A549 (cell line): ENCODE results near the gene PLCB1. TPM values are rescaled to one million over a fixed set of nuclear protein-coding genes. Genes with fewer than 3 reads are reported as not detected.

ENCODE experiments used
- ATAC-seq, 2 experiments: fragments of 200-7000 bp in 1 of 2; fragments of >200 bp in 1 of 2; cut with Nextera tagmentation in 1 of 2; cut with Tn5 transposase in 1 of 2; 3 replicates each; pipeline versions ENCODE4 v1.8.0 to v1.9.1; 2018 to 2020; ENCODE audit warnings: mild to moderate bottlenecking in 1 of 2, moderate library complexity in 1 of 2
- CTCF ChIA-PET: fragments of 300-600 bp; sonication (Branson Sonifier 250); formaldehyde crosslinking; extraction: SDS; loops from one replicate; lab custom pipeline; 2021; ENCODE audit warnings: antibody characterized with exemption, inconsistent platforms; lab: Yijun Ruan, JAX
- POLR2A ChIA-PET: fragments of 350-600 bp; formaldehyde crosslinking; extraction: SDS; loops from one replicate; lab custom pipeline; 2021; ENCODE audit warnings: antibody characterized with exemption, inconsistent platforms; lab: Yijun Ruan, JAX
- DNase-seq, 2 experiments: peaks; one replicate each; pipeline versions ENCODE4 v3.0.0 to v3.0.0-alpha.2; 2011 to 2016; ENCODE audit warnings: low read depth in 1 of 2, low spot score in 1 of 2
- FAIRE-seq: peaks from 2 replicates; lab custom pipeline; 2011; peaks lifted over from hg19 to GRCh38; lab: Jason Lieb, UNC
- H3K27ac ChIP-seq, 2 experiments: fragments of >200 bp; sonication (Bioruptor Twin); formaldehyde crosslinking; 3 replicates each; pipeline ENCODE4 v1.5.1; 2016 to 2017
- H3K4me1 ChIP-seq: fragments of >200 bp; sonication (Bioruptor Twin); formaldehyde crosslinking; 3 replicates; pipeline ENCODE4 v1.6.1; 2016
- H3K4me2 ChIP-seq: fragments of >200 bp; sonication (Bioruptor Twin); formaldehyde crosslinking; 3 replicates; pipeline ENCODE4 v1.6.1; 2016
- H3K4me3 ChIP-seq: fragments of >200 bp; sonication (Bioruptor Twin); formaldehyde crosslinking; 3 replicates; pipeline ENCODE4 v1.5.1; 2016
- H3K9me3 ChIP-seq: fragments of >200 bp; sonication (Bioruptor Twin); formaldehyde crosslinking; 3 replicates; pipeline ENCODE4 v1.6.1; 2016
- BCL3 ChIP-seq: fragments of >200 bp; sonication (Bioruptor Twin); formaldehyde crosslinking; IDR thresholded peaks from 3 replicates; pipeline ENCODE4 v1.6.1; 2016
- CBX2 ChIP-seq: fragments of 200-600 bp; sonication (generic); IDR thresholded peaks from 2 replicates; pipeline ENCODE4 v1.6.1; 2016; ENCODE audit warnings: low read depth, mild to moderate bottlenecking, borderline replicate concordance
- CEBPB ChIP-seq, 2 experiments: fragments of >200 bp in 1 of 2; sonication (Bioruptor Twin) in 1 of 2; formaldehyde crosslinking in 1 of 2; IDR thresholded peaks; 2 replicates each; pipeline ENCODE4 v1.6.1; 2012 to 2016
- CTCF ChIP-seq: fragments of >200 bp; sonication (Bioruptor Twin); formaldehyde crosslinking; IDR thresholded peaks from 3 replicates; pipeline ENCODE4 v1.5.1; 2016
- E2F6 ChIP-seq: IDR thresholded peaks from 2 replicates; pipeline ENCODE4 v1.6.1; 2012; ENCODE audit warnings: low read depth, borderline replicate concordance
- FOSB ChIP-seq: fragments of 250-450 bp; sonication (Bioruptor Pico); IDR thresholded peaks from 2 replicates; pipeline ENCODE4 v1.5.0; 2020; ENCODE audit warnings: mild to moderate bottlenecking, moderate library complexity
- HES2 ChIP-seq: fragments of >200 bp; sonication (Bioruptor Twin); formaldehyde crosslinking; IDR thresholded peaks from 2 replicates; pipeline ENCODE4 v1.6.1; 2016
- HMGXB4 ChIP-seq: fragments of 250-450 bp; sonication (Bioruptor Pico); IDR thresholded peaks from 2 replicates; pipeline ENCODE4 v1.5.0; 2021; ENCODE audit warnings: mild to moderate bottlenecking, moderate library complexity, borderline replicate concordance
- HOXB13 ChIP-seq: fragments of 250-450 bp; sonication (Bioruptor Pico); IDR thresholded peaks from 2 replicates; pipeline ENCODE4 v1.5.0; 2020; ENCODE audit warnings: low read depth, mild to moderate bottlenecking, moderate library complexity
- HOXB5 ChIP-seq: fragments of 250-450 bp; sonication (Bioruptor Pico); IDR thresholded peaks from 2 replicates; pipeline ENCODE4 v1.5.0; 2020; ENCODE audit warnings: mild to moderate bottlenecking, moderate library complexity
- JUNB ChIP-seq: fragments of >200 bp; sonication (Bioruptor Twin); formaldehyde crosslinking; IDR thresholded peaks from 2 replicates; pipeline ENCODE4 v1.6.1; 2016
- KDM5A ChIP-seq: fragments of 200-600 bp; sonication (generic); IDR thresholded peaks from 2 replicates; pipeline ENCODE4 v1.6.1; 2016; ENCODE audit warnings: antibody characterized with exemption, mild to moderate bottlenecking
- MAX ChIP-seq: IDR thresholded peaks from 2 replicates; pipeline ENCODE4 v1.6.1; 2012
- MAZ ChIP-seq: fragments of 150-350 bp; IDR thresholded peaks from 2 replicates; pipeline ENCODE4 v1.6.1; 2014; ENCODE audit warnings: antibody characterized with exemption, low read depth, low read length, borderline replicate concordance
- MYC ChIP-seq: IDR thresholded peaks from 2 replicates; pipeline ENCODE4 v1.6.1; 2012; ENCODE audit warnings: mild to moderate bottlenecking, inconsistent platforms, low read length, improper control_type of control experiment, borderline replicate concordance
- NFE2L2 ChIP-seq: fragments of 150-350 bp; conservative IDR thresholded peaks from 2 replicates; pipeline ENCODE4 v1.6.1; 2014; ENCODE audit warnings: low read length
- NR3C1 ChIP-seq: fragments of >200 bp; sonication (Bioruptor Twin); formaldehyde crosslinking; IDR thresholded peaks from 3 replicates; pipeline ENCODE4 v1.6.1; 2017
- POLR2A ChIP-seq: IDR thresholded peaks from 2 replicates; pipeline ENCODE4 v1.6.1; 2012; ENCODE audit warnings: mild to moderate bottlenecking, low read length
- POLR2AphosphoS2 ChIP-seq: conservative IDR thresholded peaks from 2 replicates; pipeline ENCODE4 v1.6.1; 2012; ENCODE audit warnings: low read length, improper control_type of control experiment, inconsistent platforms
- RAD21 ChIP-seq, 2 experiments: fragments of >200 bp in 1 of 2; sonication (Bioruptor Twin) in 1 of 2; formaldehyde crosslinking in 1 of 2; IDR thresholded peaks in 1 of 2; conservative IDR thresholded peaks in 1 of 2; 2 replicates in 1 of 2; 3 replicates in 1 of 2; pipeline ENCODE4 v1.6.1; 2012 to 2018; ENCODE audit warnings: inconsistent platforms in 1 of 2
- RFX5 ChIP-seq: fragments of 450-650 bp; IDR thresholded peaks from 2 replicates; pipeline ENCODE4 v1.7.1; 2014; ENCODE audit warnings: antibody characterized with exemption, mild to moderate bottlenecking, moderate library complexity
- RNF2 ChIP-seq: fragments of 200-600 bp; sonication (generic); IDR thresholded peaks from 2 replicates; pipeline ENCODE4 v1.6.1; 2016; ENCODE audit warnings: low read depth, mild to moderate bottlenecking, antibody characterized with exemption, moderate library complexity, borderline replicate concordance
- SMC3 ChIP-seq: fragments of >200 bp; sonication (Bioruptor Twin); formaldehyde crosslinking; IDR thresholded peaks from 3 replicates; pipeline ENCODE4 v1.6.1; 2018; ENCODE audit warnings: inconsistent platforms
- TFCP2L1 ChIP-seq: fragments of 250-450 bp; sonication (Bioruptor Pico); IDR thresholded peaks from 2 replicates; pipeline ENCODE4 v1.5.0; 2021; ENCODE audit warnings: mild to moderate bottlenecking
- ZFP36 ChIP-seq: fragments of 450-650 bp; IDR thresholded peaks from 2 replicates; pipeline ENCODE4 v1.6.1; 2014; ENCODE audit warnings: borderline replicate concordance; ENCODE audit not compliant: partially characterized antibody
- ZSCAN20 ChIP-seq: fragments of 250-450 bp; sonication (Bioruptor Pico); IDR thresholded peaks from 2 replicates; pipeline ENCODE4 v1.8.0; 2022; ENCODE audit warnings: mild to moderate bottlenecking, moderate library complexity
- WGBS: methylation state at CpG from one replicate; pipeline ENCODE4 v1.1.6; 2017; ENCODE audit errors: missing lambda C conversion rate; 5-methylcytosine and 5-hydroxymethylcytosine counted together
- polyA plus RNA-seq, 4 experiments: library from polyadenylated mRNA; depleted of rRNA in 3 of 4; stranded (reverse); fragments of >200 nt; fragmentation: RNase III in 1 of 4; extraction: RNeasy Plus Mini Kit Qiagen cat#74134 plus additional on column Dnase treatment in 1 of 4; gene quantifications; 2 replicates in 3 of 4; 3 replicates in 1 of 4; pipeline ENCODE4 v1.2.3, GENCODE V29; 2011 to 2017

Gene PLCB1
- polyA plus RNA-seq, 2 of the 4 experiments (the other 2 are of a cell fraction), result 0.97 to 6.3 TPM

- Histone ChIP-seq H3K4me3 (no peak overlapping the region), H3K27ac (peak overlapping the region; percentile 45 to 63; a peak in 4 of 6 replicates), H3K9me3 (peaks cover 8% of the 10 kb centered on the region; the same call in 2 of the 3 replicates), H3K4me1 (peaks cover 16% of the 10 kb centered on the region), H3K4me2 (peak overlapping the region; percentile 47)
- FAIRE-seq (peak; percentile 94), DNase-seq (peak; percentile 70 to 80), ATAC-seq (peak; percentile 88 to 97)
- CTCF ChIA-PET, result interaction anchor here (0.6 to 4.3 kb wide), 126 partner anchors 9 to 585 kb away, joined by 3 to 71 read pairs (median 4); partner anchors contain the start of gene PLCB4
- 6% methylated on average over 6 of the region's 6 CpGs for WGBS
- POLR2A ChIA-PET, result interaction anchor here (0.6 kb wide), 1 partner anchor 214 kb away, joined by 3 read pairs; no protein-coding TSS in a partner anchor
- TF ChIP-seq CTCF, result peak; percentile 95
- TF ChIP-seq CEBPB (IDR thresholded peaks at IDR 0.05), result 0 out of 4 replicates have a peak, but pooled peaks of 1 of the 2 experiments have one; percentile 4
- TF ChIP-seq E2F6, result no peak
- no peak for TF ChIP-seq HOXB13 (CRISPR knock-in tag)
- TF ChIP-seq HOXB5 (CRISPR knock-in tag), result peak; percentile 98
- no peak for TF ChIP-seq RNF2
- no peak for TF ChIP-seq NR3C1
- TF ChIP-seq MYC, result no peak
- TF ChIP-seq MAX, result 0 out of 2 replicates have a peak, but pooled peaks have one; percentile 45
- no peak for TF ChIP-seq FOSB (CRISPR knock-in tag)
- TF ChIP-seq HMGXB4 (CRISPR knock-in tag), result no peak
- TF ChIP-seq SMC3, result peak; percentile 97
- peak; percentile 94 to 97 for TF ChIP-seq RAD21 (conservative IDR thresholded peaks at IDR 0.05 in 1 of 2, IDR thresholded peaks at IDR 0.05 in 1 of 2)
- TF ChIP-seq ZFP36, result no peak
- TF ChIP-seq JUNB, result no peak
Observed at GRCh38 chr20:8853805-8854338, 721.8 kb downstream of the PLCB1 start.

- DNase-seq, result no peak
- no peak overlapping the region for H3K4me3 ChIP-seq
- POLR2A ChIA-PET, result no interaction called here
- peak overlapping the region; percentile 45 to 63; a peak in 4 of 6 replicates for H3K27ac ChIP-seq
- H3K4me2 ChIP-seq, result peak overlapping the region; percentile 47
- TF ChIP-seq POLR2A, result no peak
- peaks cover 8% of the 10 kb centered on the region; the same call in 2 of the 3 replicates for H3K9me3 ChIP-seq
- H3K4me1 ChIP-seq, result peaks cover 19% of the 10 kb centered on the region
- WGBS, result 72% methylated on average over 12 of the region's 12 CpGs
- no peak for FAIRE-seq
- ATAC-seq, result no peak
- CTCF ChIA-PET, result interaction anchor here (0.8 to 4.3 kb wide), 40 partner anchors 8 to 585 kb away, joined by 3 to 71 read pairs (median 7); partner anchors contain the start of gene PLCB4
Observed at GRCh38 chr20:8854571-8854970, 722.5 kb downstream of the PLCB1 start.

- CTCF ChIA-PET, result interaction anchor here (1.6 to 4.3 kb wide), 3 partner anchors 214 to 507 kb away, joined by 6 to 71 read pairs (median 42); partner anchors contain the start of gene PLCB4
- POLR2A ChIA-PET, result no interaction called here
- FAIRE-seq, result no peak
- no peak for TF ChIP-seq MAZ
- TF ChIP-seq BCL3, result no peak
- no peak for TF ChIP-seq HES2
- no peak for TF ChIP-seq NFE2L2
- TF ChIP-seq ZSCAN20 (CRISPR knock-in tag), result no peak
- TF ChIP-seq KDM5A, result no peak
- no peak for TF ChIP-seq HMGXB4 (CRISPR knock-in tag)
- TF ChIP-seq TFCP2L1 (CRISPR knock-in tag), result no peak
- no peak for TF ChIP-seq CBX2
- TF ChIP-seq RFX5, result no peak
- TF ChIP-seq POLR2AphosphoS2, result no peak
Observed at GRCh38 chr20:8855315-8855714, 723.2 kb downstream of the PLCB1 start.

More at GRCh38 chr20:8855315-8855714, 723.2 kb downstream of the PLCB1 start:
- H3K4me1 ChIP-seq, result peaks cover 27% of the 10 kb centered on the region
- H3K9me3 ChIP-seq, result peaks cover 8% of the 10 kb centered on the region; the same call in 2 of the 3 replicates
- peak overlapping the region; percentile 47; the same call in 1 of the 3 replicates for H3K4me2 ChIP-seq
- ATAC-seq, result no peak
- no peak overlapping the region for H3K4me3 ChIP-seq
- DNase-seq, result no peak
- peak overlapping the region; percentile 35 to 45; a peak in 2 of 6 replicates for H3K27ac ChIP-seq
